Measurements from ENCODE around the gene DPT.

DPT gene

DNA sequence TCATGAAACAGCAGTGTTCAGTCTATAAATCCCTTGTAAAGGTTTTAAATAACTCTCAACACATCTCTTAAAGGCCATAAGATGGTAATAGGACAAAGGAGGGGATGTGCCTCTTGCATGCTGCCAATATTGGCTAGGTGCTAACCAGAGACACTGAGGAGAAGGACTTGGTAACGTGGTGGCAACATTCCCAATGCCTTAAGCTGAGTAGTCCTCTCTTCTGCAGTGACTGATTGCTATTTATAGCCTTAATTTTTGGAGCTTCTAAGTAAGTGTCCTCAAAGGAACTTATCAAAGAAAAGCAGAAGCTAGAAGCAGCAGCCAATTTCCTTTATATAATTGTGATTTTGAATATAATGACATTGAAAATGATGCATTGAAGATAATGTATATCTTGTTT, 63.0 kb downstream of the DPT start:
- Mint-ChIP-seq H3K27ac (no peak overlapping the region), H3K9me3 (peaks cover 2% of the 10 kb centered on the region), H3K4me3 (no peak overlapping the region), H3K36me3 (no peaks in the 10 kb centered on the region), H3K4me1 (no peaks in the 10 kb centered on the region), H3K27me3 (peaks cover 5% of the 10 kb centered on the region)

- Mint-ChIP-seq H3K27me3 (peaks cover 5% of the 10 kb centered on the region), H3K27ac (no peak overlapping the region), H3K36me3 (no peaks in the 10 kb centered on the region), H3K4me3 (no peak overlapping the region), H3K9me3 (no peaks in the 10 kb centered on the region), H3K4me1 (no peaks in the 10 kb centered on the region)
These were observed 64.8 kb downstream of the DPT start for GRCh38 chr1:168664069-168664834.

DNA sequence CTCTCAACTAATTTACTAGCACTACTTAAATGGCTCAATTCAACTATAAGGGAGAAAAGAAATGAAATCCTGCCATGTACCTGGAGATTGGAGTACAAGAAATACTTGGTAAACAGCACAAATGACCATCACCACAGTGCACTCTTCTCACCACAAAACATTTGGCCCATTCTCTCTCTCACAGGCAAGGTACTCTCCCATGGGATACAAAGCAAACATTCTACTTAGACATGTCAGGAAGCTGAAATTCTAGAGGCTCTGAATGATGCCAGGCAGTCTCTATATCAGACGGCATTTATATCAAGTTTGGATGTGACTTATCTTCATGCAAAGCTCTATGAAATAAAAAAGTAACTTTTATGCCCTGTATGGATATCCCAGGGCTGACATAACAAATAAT, 72.5 kb downstream of the DPT start:
- no peak overlapping the region for H3K4me3 Mint-ChIP-seq
- no peak overlapping the region for H3K27ac Mint-ChIP-seq
- no peaks in the 10 kb centered on the region for H3K36me3 Mint-ChIP-seq
- peaks cover 1% of the 10 kb centered on the region for H3K27me3 Mint-ChIP-seq
- no peaks in the 10 kb centered on the region for H3K9me3 Mint-ChIP-seq
- H3K4me1 Mint-ChIP-seq, result no peaks in the 10 kb centered on the region

- H3K27ac Mint-ChIP-seq, result no peak overlapping the region
- H3K4me3 Mint-ChIP-seq, result no peak overlapping the region
- H3K9me3 Mint-ChIP-seq, result no peaks in the 10 kb centered on the region
- no peaks in the 10 kb centered on the region for H3K4me1 Mint-ChIP-seq
- peaks cover 1% of the 10 kb centered on the region for H3K27me3 Mint-ChIP-seq
- no peaks in the 10 kb centered on the region for H3K36me3 Mint-ChIP-seq
These were observed 74.6 kb downstream of the DPT start for GRCh38 chr1:168654198-168654915.

GRCh38 chr1:168653567-168653966, 75.4 kb downstream of the DPT start:
- H3K36me3 Mint-ChIP-seq, result no peaks in the 10 kb centered on the region
- no peak overlapping the region for H3K4me3 Mint-ChIP-seq
- peaks cover 1% of the 10 kb centered on the region for H3K27me3 Mint-ChIP-seq
- no peak overlapping the region for H3K27ac Mint-ChIP-seq
- no peaks in the 10 kb centered on the region for H3K4me1 Mint-ChIP-seq
- no peaks in the 10 kb centered on the region for H3K9me3 Mint-ChIP-seq

- Mint-ChIP-seq H3K27ac (no peak overlapping the region), H3K36me3 (no peaks in the 10 kb centered on the region), H3K27me3 (peaks cover 1% of the 10 kb centered on the region), H3K9me3 (no peaks in the 10 kb centered on the region), H3K4me3 (no peak overlapping the region), H3K4me1 (no peaks in the 10 kb centered on the region)
These were observed 83.3 kb downstream of the DPT start for GRCh38 chr1:168645721-168646120.

Measured in activated naive CD4-positive, alpha-beta T cell treated with anti-CD3 and anti-CD28 coated beads, Interleukin-2, amount 50 U/mL, for 24 hours (primary cell).